ENCODE measurements around the gene IDS. TPM values are rescaled to one million over a fixed set of nuclear protein-coding genes. Genes with fewer than 3 reads are reported as not detected.
A peak's percentile ranks its signal among the peaks of the same experiment; 100 is the strongest.

Gene IDS
- total RNA-seq, 4 donors from 2014 or later, result 80.2 to 91.0 (median 86.4) TPM

DNA sequence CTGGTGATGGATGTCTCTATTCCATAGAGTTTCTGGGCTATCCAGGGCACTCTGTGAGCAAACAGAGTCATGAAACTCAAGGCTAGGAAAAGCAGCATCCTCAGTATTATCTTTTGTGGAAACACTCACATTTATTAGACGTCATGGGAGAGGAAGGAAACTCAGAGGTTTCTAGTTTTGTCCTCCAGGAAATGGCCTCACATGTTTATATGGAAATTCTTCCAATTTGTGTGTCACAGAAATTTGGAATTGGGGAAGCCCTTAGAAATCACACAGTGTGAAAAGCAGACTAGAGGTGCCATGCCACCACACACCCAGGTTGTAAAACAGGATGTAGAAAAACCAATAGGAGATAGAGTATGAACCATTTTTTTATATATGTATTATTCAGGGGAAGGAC is 31.1 kb downstream of the IDS start:
- H3K36me3 ChIP-seq, result peaks cover 0 to under 1% (median 0%) of the 10 kb centered on the region in 4 donors
- H3K4me3 ChIP-seq, result no peak overlapping the region
- intact Hi-C loops (cut with DNase I), result loop anchor here (5.0 kb wide), 1 partner anchor 1427 kb away; no protein-coding TSS in a partner anchor
- peaks cover 0 to 8% (median 3%) of the 10 kb centered on the region in 4 donors for H3K4me1 ChIP-seq
- no peaks in the 10 kb centered on the region for H3K9me3 ChIP-seq
- DNase-seq (ENCODE audit: extremely low spot score), result no peak
- no peak overlapping the region for H3K27ac ChIP-seq (replicated peaks in 1 of 4)
- 27% methylated on average over 1 of the region's 1 CpG for WGBS
- no peaks in the 10 kb centered on the region for H3K27me3 ChIP-seq
- TF ChIP-seq, protein P1, sequence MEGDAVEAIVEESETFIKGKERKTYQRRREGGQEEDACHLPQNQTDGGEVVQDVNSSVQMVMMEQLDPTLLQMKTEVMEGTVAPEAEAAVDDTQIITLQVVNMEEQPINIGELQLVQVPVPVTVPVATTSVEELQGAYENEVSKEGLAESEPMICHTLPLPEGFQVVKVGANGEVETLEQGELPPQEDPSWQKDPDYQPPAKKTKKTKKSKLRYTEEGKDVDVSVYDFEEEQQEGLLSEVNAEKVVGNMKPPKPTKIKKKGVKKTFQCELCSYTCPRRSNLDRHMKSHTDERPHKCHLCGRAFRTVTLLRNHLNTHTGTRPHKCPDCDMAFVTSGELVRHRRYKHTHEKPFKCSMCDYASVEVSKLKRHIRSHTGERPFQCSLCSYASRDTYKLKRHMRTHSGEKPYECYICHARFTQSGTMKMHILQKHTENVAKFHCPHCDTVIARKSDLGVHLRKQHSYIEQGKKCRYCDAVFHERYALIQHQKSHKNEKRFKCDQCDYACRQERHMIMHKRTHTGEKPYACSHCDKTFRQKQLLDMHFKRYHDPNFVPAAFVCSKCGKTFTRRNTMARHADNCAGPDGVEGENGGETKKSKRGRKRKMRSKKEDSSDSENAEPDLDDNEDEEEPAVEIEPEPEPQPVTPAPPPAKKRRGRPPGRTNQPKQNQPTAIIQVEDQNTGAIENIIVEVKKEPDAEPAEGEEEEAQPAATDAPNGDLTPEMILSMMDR (IDR thresholded peaks at IDR 0.05), result no peak
- TF ChIP-seq EP300 (IDR thresholded peaks at IDR 0.05) (no peak), POLR2A (IDR thresholded peaks at IDR 0.05; ENCODE audit: low read depth) (no peak), POLR2AphosphoS5 (IDR thresholded peaks at IDR 0.05) (no peak)

DNA sequence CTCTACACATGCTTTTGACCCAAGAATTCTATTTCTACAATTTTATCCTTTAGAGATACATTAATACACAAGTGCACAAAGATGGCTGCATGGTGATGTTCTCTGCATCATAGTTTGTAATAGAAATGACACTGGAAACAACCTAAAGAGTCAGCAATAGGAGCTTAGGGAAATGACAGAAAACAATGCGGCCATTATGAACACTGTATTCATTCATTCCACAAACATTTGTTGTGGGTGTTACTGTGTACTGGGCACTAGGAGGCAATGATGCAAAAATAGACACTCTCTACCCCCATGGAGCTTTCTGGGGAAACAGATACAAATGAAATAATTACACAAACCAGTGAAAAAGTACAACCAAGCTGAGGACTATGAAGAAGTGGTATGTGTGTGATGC is 32.0 kb downstream of the IDS start:
- Histone ChIP-seq H3K9me3 (no peaks in the 10 kb centered on the region), H3K4me3 (no peak overlapping the region), H3K27ac (replicated peaks in 1 of 4) (no peak overlapping the region), H3K36me3 (no peaks in the 10 kb centered on the region), H3K4me1 (peaks cover 0 to 8% (median 3%) of the 10 kb centered on the region in 4 donors), H3K27me3 (no peaks in the 10 kb centered on the region)
- TF ChIP-seq POLR2A (IDR thresholded peaks at IDR 0.05; ENCODE audit: low read depth), result no peak
- TF ChIP-seq, protein P1 (IDR thresholded peaks at IDR 0.05), result no peak
- TF ChIP-seq EP300 (IDR thresholded peaks at IDR 0.05), result no peak
- no peak for TF ChIP-seq POLR2AphosphoS5 (IDR thresholded peaks at IDR 0.05)
- 67% methylated on average over 1 of the region's 1 CpG for WGBS
- no peak for DNase-seq (ENCODE audit: extremely low spot score)
- intact Hi-C loops (cut with DNase I), result loop anchor here (5.0 kb wide), 1 partner anchor 1426 kb away; no protein-coding TSS in a partner anchor

DNA sequence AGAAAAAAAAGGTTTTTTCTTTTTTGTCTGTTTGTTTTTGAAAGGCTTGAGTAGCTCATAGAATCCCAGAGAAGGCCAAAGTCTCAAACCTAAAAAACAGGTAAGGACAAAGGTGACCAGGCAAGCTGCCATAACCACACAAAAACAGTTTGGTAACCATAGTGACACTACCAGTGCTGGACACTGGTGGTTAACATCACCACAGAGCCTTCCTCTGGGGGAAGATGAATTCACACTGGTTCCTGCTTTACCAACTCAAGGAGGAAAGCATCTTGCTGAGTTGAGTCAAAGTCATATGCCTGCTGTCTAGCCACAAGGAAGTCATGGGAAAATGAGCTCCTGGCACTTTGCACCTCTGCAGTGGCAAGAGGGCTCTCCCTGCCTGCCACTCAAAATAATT is 32.5 kb downstream of the IDS start:
- TF ChIP-seq, protein P1 (IDR thresholded peaks at IDR 0.05), result no peak
- TF ChIP-seq POLR2A (IDR thresholded peaks at IDR 0.05; ENCODE audit: low read depth) (no peak), EP300 (IDR thresholded peaks at IDR 0.05) (no peak), POLR2AphosphoS5 (IDR thresholded peaks at IDR 0.05) (no peak)
- intact Hi-C loops (cut with DNase I), result loop anchor here (5.0 kb wide), 1 partner anchor 1425 kb away; no protein-coding TSS in a partner anchor
- Histone ChIP-seq H3K9me3 (no peaks in the 10 kb centered on the region), H3K27ac (replicated peaks in 1 of 4) (no peak overlapping the region), H3K27me3 (no peaks in the 10 kb centered on the region), H3K36me3 (no peaks in the 10 kb centered on the region), H3K4me3 (no peak overlapping the region), H3K4me1 (peaks cover 0 to 8% (median 3%) of the 10 kb centered on the region in 4 donors)
- no peak for DNase-seq (ENCODE audit: extremely low spot score)

DNA sequence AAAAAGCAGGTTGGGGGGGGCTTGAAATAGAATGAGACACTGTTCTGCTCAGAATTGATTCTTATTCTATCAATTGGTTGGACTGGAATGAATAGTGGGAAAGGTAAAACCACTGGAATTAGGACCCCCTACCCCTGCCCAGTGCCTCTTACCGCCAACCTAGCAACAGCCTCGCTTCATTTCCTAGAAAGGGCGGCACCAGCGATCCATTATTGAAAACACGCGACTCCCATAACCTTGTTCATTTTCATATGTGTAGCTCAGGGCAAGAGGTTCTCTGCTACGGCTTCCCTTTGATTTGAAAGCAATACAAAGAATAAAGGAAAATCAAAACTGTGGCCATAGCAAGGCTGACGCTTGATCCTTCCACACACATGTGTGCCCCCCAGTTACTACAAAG is 33.7 kb downstream of the IDS start:
- Histone ChIP-seq H3K4me3 (no peak overlapping the region), H3K4me1 (peaks cover 0 to 8% (median 3%) of the 10 kb centered on the region in 4 donors), H3K36me3 (no peaks in the 10 kb centered on the region), H3K27me3 (no peaks in the 10 kb centered on the region), H3K9me3 (no peaks in the 10 kb centered on the region), H3K27ac (replicated peaks in 1 of 4) (no peak overlapping the region)
- intact Hi-C loops (cut with DNase I), result loop anchor here (5.0 kb wide), 1 partner anchor 1424 kb away; no protein-coding TSS in a partner anchor
- TF ChIP-seq EP300 (IDR thresholded peaks at IDR 0.05) (no peak), POLR2A (IDR thresholded peaks at IDR 0.05; ENCODE audit: low read depth) (no peak), POLR2AphosphoS5 (IDR thresholded peaks at IDR 0.05) (no peak)
- TF ChIP-seq, protein P1 (IDR thresholded peaks at IDR 0.05), result no peak
- no peak for DNase-seq (ENCODE audit: extremely low spot score)
- WGBS, result 82% methylated on average over 8 of the region's 8 CpGs

DNA sequence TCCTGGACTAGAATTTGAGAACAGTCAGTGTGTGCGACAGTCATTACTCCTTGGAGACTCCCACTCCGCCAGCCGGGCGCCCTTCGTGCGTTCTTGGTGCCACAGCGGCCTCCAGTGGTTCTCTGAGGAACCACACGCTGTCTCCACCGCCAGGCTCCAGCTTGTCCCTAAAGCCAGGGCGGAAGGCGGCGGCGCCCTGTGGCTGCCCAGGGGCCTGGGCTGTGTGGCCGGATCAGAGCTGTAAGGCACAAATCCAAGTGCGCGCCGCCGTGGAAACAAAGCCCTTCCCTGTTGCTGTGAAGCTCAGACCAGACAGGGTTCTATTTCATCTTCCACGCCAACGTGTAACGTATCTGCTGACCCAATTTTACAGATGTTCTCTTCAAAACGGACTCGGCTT is 34.2 kb downstream of the IDS start:
- DNase-seq (ENCODE audit: extremely low spot score), result no peak
- H3K4me3 ChIP-seq, result peak overlapping the region in 1 of 4 donors; percentile 6
- TF ChIP-seq EP300 (IDR thresholded peaks at IDR 0.05) (no peak), POLR2AphosphoS5 (IDR thresholded peaks at IDR 0.05) (peak in 1 of 2 donors; percentile 16), POLR2A (IDR thresholded peaks at IDR 0.05; ENCODE audit: low read depth) (no peak)
- TF ChIP-seq, protein P1 (IDR thresholded peaks at IDR 0.05), result peak; percentile 73 to 86 (median 85)
- H3K27me3 ChIP-seq, result no peaks in the 10 kb centered on the region
- intact Hi-C loops (cut with DNase I), result loop anchor here (5.0 kb wide), 1 partner anchor 1424 kb away; no protein-coding TSS in a partner anchor
- H3K36me3 ChIP-seq, result no peaks in the 10 kb centered on the region
- peaks cover 0 to 8% (median 3%) of the 10 kb centered on the region in 4 donors for H3K4me1 ChIP-seq
- no peak overlapping the region for H3K27ac ChIP-seq (replicated peaks in 1 of 4)
- WGBS, result 24% methylated on average over 19 of the region's 23 CpGs
- H3K9me3 ChIP-seq, result no peaks in the 10 kb centered on the region
